KMS-11 (cell line): Measurements from ENCODE around the gene GLRA3.

Source experiments
- H2AFZ ChIP-seq: fragments of 200-600 bp; sonication (generic); 2 replicates; pipeline ENCODE4 v1.6.1; 2016; ENCODE audit warnings: antibody characterized with exemption, mixed run types, low read depth
- H3K27ac ChIP-seq: fragments of 200-600 bp; sonication (generic); 2 replicates; pipeline ENCODE4 v1.6.1; 2016; ENCODE audit warnings: mild to moderate bottlenecking, mixed run types
- H3K27me3 ChIP-seq: fragments of 200-600 bp; sonication (generic); 2 replicates; pipeline ENCODE4 v1.6.1; 2017; ENCODE audit warnings: mild to moderate bottlenecking, low read depth, mixed run types, moderate library complexity; ENCODE audit not compliant: insufficient read depth
- H3K36me3 ChIP-seq: fragments of 200-600 bp; sonication (generic); 2 replicates; pipeline ENCODE4 v1.6.1; 2017; ENCODE audit warnings: mild to moderate bottlenecking, mixed run types; ENCODE audit not compliant: insufficient read depth
- H3K4me1 ChIP-seq: fragments of 200-600 bp; sonication (generic); 2 replicates; pipeline ENCODE4 v1.6.1; 2016; ENCODE audit warnings: mild to moderate bottlenecking, low read depth, mixed run types; ENCODE audit not compliant: poor library complexity, severe bottlenecking
- H3K4me2 ChIP-seq: fragments of 200-600 bp; sonication (generic); 2 replicates; pipeline ENCODE4 v1.7.0; 2016; ENCODE audit warnings: mild to moderate bottlenecking, mixed run types
- H3K4me3 ChIP-seq: fragments of 200-600 bp; sonication (generic); IDR thresholded peaks from 2 replicates; pipeline ENCODE4 v1.6.1; 2017; ENCODE audit warnings: low read depth, low read length, mixed read lengths; ENCODE audit not compliant: insufficient read depth
- H3K79me2 ChIP-seq: fragments of 200-600 bp; sonication (generic); 2 replicates; pipeline ENCODE4 v1.6.1; 2016; ENCODE audit warnings: low read depth, mixed run types; ENCODE audit not compliant: insufficient read depth
- H3K9ac ChIP-seq: fragments of 200-600 bp; sonication (generic); 2 replicates; pipeline ENCODE4 v1.6.1; 2016; ENCODE audit warnings: mild to moderate bottlenecking, mixed run types
- H4K20me1 ChIP-seq: fragments of 200-600 bp; sonication (generic); 2 replicates; pipeline ENCODE4 v1.6.1; 2016; ENCODE audit warnings: mild to moderate bottlenecking, mixed run types; ENCODE audit not compliant: insufficient read depth
- TF ChIP-seq, protein P1 (sequence below): fragments of 200-600 bp; sonication (generic); conservative IDR thresholded peaks from 2 replicates; pipeline ENCODE4 v1.6.1; 2017; ENCODE audit warnings: low read depth, mild to moderate bottlenecking, antibody characterized with exemption, low read length, moderate library complexity, mixed read lengths

Gene GLRA3

DNA sequence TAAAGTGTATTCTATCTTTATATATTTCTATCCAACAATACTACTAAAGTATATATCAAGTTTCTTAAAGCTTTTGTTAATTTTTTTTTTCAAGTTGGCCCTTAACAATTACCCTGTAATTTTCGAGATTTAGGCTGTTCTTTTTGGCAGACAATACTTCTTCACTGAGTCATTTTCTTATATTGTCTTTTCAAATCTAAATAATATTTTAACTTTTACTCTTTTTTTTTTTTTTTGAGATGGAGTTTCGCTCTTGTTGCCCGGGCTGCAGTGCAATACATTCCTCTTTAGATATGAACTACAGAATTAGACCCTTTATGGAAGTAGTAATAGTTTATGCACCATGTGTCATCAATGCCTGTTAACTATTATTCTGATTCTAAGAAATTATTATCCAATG, 120.7 kb downstream of the GLRA3 start:
- TF ChIP-seq, protein P1, sequence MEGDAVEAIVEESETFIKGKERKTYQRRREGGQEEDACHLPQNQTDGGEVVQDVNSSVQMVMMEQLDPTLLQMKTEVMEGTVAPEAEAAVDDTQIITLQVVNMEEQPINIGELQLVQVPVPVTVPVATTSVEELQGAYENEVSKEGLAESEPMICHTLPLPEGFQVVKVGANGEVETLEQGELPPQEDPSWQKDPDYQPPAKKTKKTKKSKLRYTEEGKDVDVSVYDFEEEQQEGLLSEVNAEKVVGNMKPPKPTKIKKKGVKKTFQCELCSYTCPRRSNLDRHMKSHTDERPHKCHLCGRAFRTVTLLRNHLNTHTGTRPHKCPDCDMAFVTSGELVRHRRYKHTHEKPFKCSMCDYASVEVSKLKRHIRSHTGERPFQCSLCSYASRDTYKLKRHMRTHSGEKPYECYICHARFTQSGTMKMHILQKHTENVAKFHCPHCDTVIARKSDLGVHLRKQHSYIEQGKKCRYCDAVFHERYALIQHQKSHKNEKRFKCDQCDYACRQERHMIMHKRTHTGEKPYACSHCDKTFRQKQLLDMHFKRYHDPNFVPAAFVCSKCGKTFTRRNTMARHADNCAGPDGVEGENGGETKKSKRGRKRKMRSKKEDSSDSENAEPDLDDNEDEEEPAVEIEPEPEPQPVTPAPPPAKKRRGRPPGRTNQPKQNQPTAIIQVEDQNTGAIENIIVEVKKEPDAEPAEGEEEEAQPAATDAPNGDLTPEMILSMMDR: no peak

DNA sequence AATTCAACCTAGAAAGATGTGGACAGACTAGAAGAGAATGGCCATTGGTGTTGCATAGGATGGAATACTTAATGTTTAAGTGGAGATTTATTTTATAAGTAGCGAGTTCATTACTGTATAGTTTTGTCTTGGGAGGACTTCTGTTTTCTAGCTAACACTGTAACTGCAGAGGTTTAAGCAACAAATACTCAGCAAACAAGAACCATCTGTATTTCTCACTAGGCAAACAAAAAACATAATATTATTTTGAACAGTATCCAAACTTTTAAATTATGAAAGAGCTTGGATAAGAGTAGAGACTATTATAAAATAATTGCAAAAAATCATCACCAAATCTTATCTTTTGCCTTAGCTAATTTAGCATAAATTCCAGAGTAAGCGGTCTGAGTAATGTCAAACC, 121.1 kb downstream of the GLRA3 start:
- H3K36me3 ChIP-seq: no peaks in the 10 kb centered on the region
- no peak overlapping the region for H3K4me2 ChIP-seq
- H3K79me2 ChIP-seq: no peaks in the 10 kb centered on the region
- no peak overlapping the region for H3K9ac ChIP-seq
- no peak overlapping the region for H3K4me3 ChIP-seq
- H3K4me1 ChIP-seq: no peaks in the 10 kb centered on the region
- H4K20me1 ChIP-seq: no peaks in the 10 kb centered on the region
- no peaks in the 10 kb centered on the region for H3K27me3 ChIP-seq
- TF ChIP-seq, protein P1: no peak
- H3K27ac ChIP-seq: no peak overlapping the region
- H2AFZ ChIP-seq: no peak overlapping the region

More for the DNA sequence above, 120.7 kb downstream of the GLRA3 start:
- Histone ChIP-seq H3K4me1 (no peaks in the 10 kb centered on the region), H3K36me3 (no peaks in the 10 kb centered on the region), H3K4me2 (no peak overlapping the region), H3K27me3 (no peaks in the 10 kb centered on the region), H3K79me2 (no peaks in the 10 kb centered on the region), H4K20me1 (no peaks in the 10 kb centered on the region), H3K9ac (no peak overlapping the region), H3K27ac (no peak overlapping the region), H2AFZ (no peak overlapping the region), H3K4me3 (no peak overlapping the region)

DNA sequence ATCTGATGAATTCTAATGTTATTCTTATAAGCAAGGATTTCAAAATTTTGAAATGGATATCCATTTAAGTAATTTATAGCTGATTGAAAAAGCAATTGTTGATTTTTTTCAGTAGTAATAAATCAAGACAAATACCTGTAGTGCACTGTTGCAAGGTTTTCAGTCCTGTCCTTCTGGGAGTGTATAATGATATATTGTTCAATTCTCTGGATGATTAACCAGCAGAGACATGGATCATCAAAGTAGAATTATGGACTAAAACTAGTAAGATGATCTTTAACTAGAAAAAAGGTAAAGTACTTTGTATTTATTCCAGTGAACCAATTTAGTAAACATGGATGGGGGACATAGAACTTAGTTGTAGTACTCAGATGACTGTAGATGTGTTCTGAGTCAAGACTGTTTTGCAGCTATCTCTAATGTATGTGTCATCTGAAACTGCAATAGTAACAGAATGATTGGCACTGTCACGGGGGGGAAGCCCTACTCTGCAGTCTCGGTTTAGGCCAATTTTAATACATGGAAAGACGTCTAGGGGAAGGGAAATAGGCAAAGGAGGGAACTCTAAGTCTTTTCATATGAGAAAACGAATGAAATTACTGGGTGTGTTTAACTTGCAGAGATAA, 121.9 kb downstream of the GLRA3 start:
- TF ChIP-seq, protein P1: no peak
- H3K4me3 ChIP-seq: no peak overlapping the region
- H3K4me1 ChIP-seq: no peaks in the 10 kb centered on the region
- H3K27me3 ChIP-seq: no peaks in the 10 kb centered on the region
- no peaks in the 10 kb centered on the region for H3K79me2 ChIP-seq
- H3K9ac ChIP-seq: no peak overlapping the region
- no peak overlapping the region for H2AFZ ChIP-seq
- H3K4me2 ChIP-seq: no peak overlapping the region
- no peak overlapping the region for H3K27ac ChIP-seq
- H3K36me3 ChIP-seq: no peaks in the 10 kb centered on the region
- no peaks in the 10 kb centered on the region for H4K20me1 ChIP-seq

DNA sequence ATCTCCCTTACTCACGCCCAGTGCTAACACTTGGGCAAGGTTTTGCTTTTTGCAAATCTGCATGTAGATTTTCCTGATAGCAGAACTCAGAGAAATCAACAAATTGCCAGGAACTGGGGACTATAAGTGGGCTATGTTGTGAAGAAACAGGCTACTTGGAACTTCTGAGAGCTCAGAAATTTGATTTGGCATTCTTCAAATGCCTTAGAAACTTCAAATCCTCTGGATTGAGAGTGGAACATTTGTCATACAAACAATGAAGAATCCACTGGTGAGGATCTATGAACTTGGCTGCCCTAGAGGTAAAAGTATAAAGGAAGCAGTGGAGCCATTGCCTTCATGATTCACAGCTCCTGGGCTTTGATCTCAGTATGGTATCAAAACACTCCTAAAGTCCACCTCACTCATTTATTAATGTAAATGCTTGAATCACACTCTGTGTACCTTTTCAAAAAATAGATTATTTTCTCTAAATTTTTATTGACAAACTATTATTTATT, 126.0 kb downstream of the GLRA3 start:
- Histone ChIP-seq H3K9ac (no peak overlapping the region), H3K4me2 (no peak overlapping the region), H3K27me3 (no peaks in the 10 kb centered on the region), H3K4me1 (no peaks in the 10 kb centered on the region), H3K27ac (no peak overlapping the region), H3K79me2 (no peaks in the 10 kb centered on the region), H3K4me3 (no peak overlapping the region), H2AFZ (no peak overlapping the region), H4K20me1 (no peaks in the 10 kb centered on the region), H3K36me3 (no peaks in the 10 kb centered on the region)
- TF ChIP-seq, protein P1: no peak
